ENCODE measurements around the gene TRIM7.
"Not testable (repeated sequence)": the region's sequence is repeated elsewhere in the genome, so short reads cannot be mapped to it uniquely, and the experiment has no call there.

Gene TRIM7

GRCh38 chr5:181151146-181151545, 53.9 kb downstream of the TRIM7 start:
- H3K4me3 ChIP-seq (replicated peaks; ENCODE audit: low read depth, low read length): no peak overlapping the region
- no peak for TF ChIP-seq CTCF (IDR thresholded peaks at IDR 0.05; ENCODE audit: low read length, missing control alignments)

GRCh38 chr5:181149806-181150733, 54.9 kb downstream of the TRIM7 start:
- TF ChIP-seq CTCF (IDR thresholded peaks at IDR 0.05; ENCODE audit: low read length, missing control alignments): no peak
- H3K4me3 ChIP-seq (replicated peaks; ENCODE audit: low read depth, low read length): no peak overlapping the region
- no peak for DNase-seq (ENCODE audit: low read depth)

More at GRCh38 chr5:181151146-181151545, 53.9 kb downstream of the TRIM7 start:
- no peak for DNase-seq (ENCODE audit: low read depth)

- no peak for TF ChIP-seq CTCF (IDR thresholded peaks at IDR 0.05; ENCODE audit: low read length, missing control alignments)
- no peak overlapping the region for H3K4me3 ChIP-seq (replicated peaks; ENCODE audit: low read depth, low read length)
- no peak for DNase-seq (ENCODE audit: low read depth)
Measured at GRCh38 chr5:181149355-181149754, 55.6 kb downstream of the TRIM7 start.

- not testable (repeated sequence) for DNase-seq (ENCODE audit: low read depth); H3K4me3 ChIP-seq (replicated peaks; ENCODE audit: low read depth, low read length)
Measured at GRCh38 chr5:181146927-181147636, 57.9 kb downstream of the TRIM7 start, which contains the start of gene OR2V2. Gene OR2V2 (plus strand): TSS chr5:181147586. CDS start chr5:181154943, 7,357 bp downstream.

- no peak for DNase-seq (ENCODE audit: low read depth)
- H3K4me3 ChIP-seq (replicated peaks; ENCODE audit: low read depth, low read length): no peak overlapping the region
- TF ChIP-seq CTCF (IDR thresholded peaks at IDR 0.05; ENCODE audit: low read length, missing control alignments): no peak
Measured at GRCh38 chr5:181145133-181145532, 59.9 kb downstream of the TRIM7 start.
